Fibroblast of lung (primary cell): ENCODE data around the gene HNRNPA3.

Experiments used
- CTCF ChIP-seq, 2 donors: IDR thresholded peaks in 1 of 2; conservative IDR thresholded peaks in 1 of 2; 1 replicate in 1 of 2; 2 replicates in 1 of 2; pipeline ENCODE4 v1.5.1; 2011 to 2012; ENCODE audit warnings: low read length in 2 of 2, control low read depth in 1 of 2, inconsistent platforms in 1 of 2, low read depth in 1 of 2, mild to moderate bottlenecking in 1 of 2
- EZH2 ChIP-seq: IDR thresholded peaks from 2 replicates; pipeline ENCODE4 v1.5.1; 2012; ENCODE audit warnings: low read length, control low read depth, mild to moderate bottlenecking; ENCODE audit errors: missing control alignments

- TF ChIP-seq CTCF (conservative IDR thresholded peaks at IDR 0.05 in 1 of 2, IDR thresholded peaks at IDR 0.05 in 1 of 2; ENCODE audit: low read depth in 1 of 2, low read length in 2 of 2) (no peak), EZH2 (no peak)
Measured at GRCh38 chr2:177252808-177253531, 40.4 kb downstream of the HNRNPA3 start.
